UCSD-AML1 (cell line): ENCODE measurements around the gene THRA.

Experiments
- DNase-seq: peaks from one replicate; lab custom pipeline; 2025; ENCODE audit not compliant: unreplicated experiment; lab: John Stamatoyannopoulos, UW

The THRA gene, protein sequence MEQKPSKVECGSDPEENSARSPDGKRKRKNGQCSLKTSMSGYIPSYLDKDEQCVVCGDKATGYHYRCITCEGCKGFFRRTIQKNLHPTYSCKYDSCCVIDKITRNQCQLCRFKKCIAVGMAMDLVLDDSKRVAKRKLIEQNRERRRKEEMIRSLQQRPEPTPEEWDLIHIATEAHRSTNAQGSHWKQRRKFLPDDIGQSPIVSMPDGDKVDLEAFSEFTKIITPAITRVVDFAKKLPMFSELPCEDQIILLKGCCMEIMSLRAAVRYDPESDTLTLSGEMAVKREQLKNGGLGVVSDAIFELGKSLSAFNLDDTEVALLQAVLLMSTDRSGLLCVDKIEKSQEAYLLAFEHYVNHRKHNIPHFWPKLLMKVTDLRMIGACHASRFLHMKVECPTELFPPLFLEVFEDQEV

DNA sequence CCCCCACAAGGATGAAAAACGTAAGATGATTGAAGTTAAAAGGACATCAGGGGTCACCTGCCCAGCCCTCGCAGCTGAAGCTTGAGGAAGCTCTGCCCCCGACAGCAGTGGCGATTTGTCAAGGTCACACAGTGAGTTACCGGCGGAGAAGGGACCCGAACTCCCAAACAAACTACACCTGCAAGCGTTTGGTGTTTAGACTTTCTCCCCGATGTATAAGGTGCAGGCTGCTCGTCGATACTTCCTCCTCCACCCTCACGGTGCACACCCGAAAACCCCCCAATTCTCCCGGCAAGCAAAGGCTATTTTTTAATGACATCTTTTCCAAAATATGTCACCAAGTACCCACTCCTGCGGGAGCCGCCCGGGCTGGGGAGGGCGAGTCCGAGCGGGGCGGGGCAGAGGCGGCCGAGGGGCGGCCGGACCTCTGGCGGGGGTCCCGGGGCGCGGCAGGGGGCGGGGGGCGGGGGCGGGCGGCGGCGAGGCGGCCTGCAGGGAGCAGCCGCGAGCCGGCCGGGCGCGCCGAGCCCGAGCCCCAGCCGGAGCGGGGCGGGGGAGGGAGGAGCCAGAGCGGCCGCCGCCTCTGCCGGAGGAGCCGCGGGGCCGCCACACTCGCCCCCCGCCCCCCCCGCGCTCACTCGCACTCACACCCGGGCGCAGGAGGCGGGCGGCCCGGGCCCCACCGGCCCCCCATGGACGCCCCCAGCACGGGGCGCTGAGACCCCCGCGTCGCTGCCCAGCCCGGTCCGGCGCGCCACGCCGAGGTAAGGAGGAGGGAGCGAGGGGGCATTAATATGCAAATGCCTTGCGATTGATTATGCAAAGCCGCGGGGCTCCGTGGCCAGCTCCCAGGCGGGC is at the start of gene THRA:
Gene THRA (plus strand): TSS at position 637 of the 858 bp plus-strand sequence. CDS start 11,524 bp downstream, outside the sequence.
- DNase-seq: peak; percentile 72

DNA sequence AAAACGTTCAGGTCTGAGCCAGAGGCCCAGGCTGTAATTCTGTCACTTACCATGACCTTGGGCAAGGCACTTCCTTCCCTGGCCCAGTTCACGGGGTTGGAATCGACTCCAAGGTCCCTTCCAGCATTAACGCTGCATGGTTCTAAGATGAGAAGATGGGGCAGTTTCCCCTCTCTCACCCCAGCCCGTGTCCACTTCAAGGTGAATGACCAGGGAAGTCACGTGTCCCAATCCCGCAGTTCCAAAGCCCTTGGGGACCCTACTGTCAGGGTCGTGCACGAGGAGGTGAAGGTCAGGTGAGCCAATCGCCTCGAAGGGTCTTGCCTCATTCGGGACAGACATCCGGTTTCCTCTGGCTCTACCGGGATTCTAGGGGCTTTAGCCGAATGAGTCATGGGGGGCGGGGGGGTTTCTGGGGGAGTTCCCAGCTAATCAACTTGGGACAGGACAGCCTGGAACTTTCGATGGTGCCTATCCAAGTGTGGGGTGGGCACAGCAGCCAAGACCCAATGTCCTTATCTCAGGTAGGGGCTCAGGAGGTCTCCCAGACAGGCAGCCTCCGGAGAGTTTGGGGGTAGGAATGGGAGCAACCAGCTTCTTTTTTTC is 48.3 kb upstream of the THRA start:
- DNase-seq: no peak

DNA sequence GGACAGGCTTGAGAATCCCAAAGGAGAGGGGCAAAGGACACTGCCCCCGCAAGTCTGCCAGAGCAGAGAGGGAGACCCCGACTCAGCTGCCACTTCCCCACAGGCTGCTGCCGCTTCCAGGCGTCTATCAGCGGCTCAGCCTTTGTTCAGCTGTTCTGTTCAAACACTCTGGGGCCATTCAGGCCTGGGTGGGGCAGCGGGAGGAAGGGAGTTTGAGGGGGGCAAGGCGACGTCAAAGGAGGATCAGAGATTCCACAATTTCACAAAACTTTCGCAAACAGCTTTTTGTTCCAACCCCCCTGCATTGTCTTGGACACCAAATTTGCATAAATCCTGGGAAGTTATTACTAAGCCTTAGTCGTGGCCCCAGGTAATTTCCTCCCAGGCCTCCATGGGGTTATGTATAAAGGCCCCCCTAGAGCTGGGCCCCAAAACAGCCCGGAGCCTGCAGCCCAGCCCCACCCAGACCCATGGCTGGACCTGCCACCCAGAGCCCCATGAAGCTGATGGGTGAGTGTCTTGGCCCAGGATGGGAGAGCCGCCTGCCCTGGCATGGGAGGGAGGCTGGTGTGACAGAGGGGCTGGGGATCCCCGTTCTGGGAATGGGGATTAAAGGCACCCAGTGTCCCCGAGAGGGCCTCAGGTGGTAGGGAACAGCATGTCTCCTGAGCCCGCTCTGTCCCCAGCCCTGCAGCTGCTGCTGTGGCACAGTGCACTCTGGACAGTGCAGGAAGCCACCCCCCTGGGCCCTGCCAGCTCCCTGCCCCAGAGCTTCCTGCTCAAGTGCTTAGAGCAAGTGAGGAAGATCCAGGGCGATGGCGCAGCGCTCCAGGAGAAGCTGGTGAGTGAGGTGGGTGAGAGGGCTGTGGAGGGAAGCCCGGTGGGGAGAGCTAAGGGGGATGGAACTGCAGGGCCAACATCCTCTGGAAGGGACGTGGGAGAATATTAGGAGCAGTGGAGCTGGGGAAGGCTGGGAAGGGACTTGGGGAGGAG is 47.5 kb upstream of the THRA start, which contains the start of gene CSF3:
Gene CSF3 (plus strand): TSS at position 436 of the 993 bp plus-strand sequence. CDS start 35 bp downstream, at position 471.
- peak; percentile 62 for DNase-seq

DNA sequence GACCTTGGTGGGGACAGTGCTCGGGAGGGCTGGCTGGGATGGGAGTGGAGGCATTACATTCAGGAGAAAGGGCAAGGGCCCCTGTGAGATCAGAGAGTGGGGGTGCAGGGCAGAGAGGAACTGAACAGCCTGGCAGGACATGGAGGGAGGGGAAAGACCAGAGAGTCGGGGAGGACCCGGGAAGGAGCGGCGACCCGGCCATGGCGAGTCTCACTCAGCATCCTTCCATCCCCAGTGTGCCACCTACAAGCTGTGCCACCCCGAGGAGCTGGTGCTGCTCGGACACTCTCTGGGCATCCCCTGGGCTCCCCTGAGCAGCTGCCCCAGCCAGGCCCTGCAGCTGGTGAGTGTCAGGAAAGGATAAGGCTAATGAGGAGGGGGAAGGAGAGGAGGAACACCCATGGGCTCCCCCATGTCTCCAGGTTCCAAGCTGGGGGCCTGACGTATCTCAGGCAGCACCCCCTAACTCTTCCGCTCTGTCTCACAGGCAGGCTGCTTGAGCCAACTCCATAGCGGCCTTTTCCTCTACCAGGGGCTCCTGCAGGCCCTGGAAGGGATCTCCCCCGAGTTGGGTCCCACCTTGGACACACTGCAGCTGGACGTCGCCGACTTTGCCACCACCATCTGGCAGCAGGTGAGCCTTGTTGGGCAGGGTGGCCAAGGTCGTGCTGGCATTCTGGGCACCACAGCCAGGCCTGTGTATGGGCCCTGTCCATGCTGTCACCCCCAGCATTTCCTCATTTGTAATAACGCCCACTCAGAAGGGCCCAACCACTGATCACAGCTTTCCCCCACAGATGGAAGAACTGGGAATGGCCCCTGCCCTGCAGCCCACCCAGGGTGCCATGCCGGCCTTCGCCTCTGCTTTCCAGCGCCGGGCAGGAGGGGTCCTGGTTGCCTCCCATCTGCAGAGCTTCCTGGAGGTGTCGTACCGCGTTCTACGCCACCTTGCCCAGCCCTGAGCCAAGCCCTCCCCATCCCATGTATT is 46.5 kb upstream of the THRA start:
- DNase-seq: no peak

- DNase-seq: no peak
Observed at GRCh38 chr17:40017422-40018080, 45.2 kb upstream of the THRA start.

GRCh38 chr17:40018211-40019121 is 44.3 kb upstream of the THRA start:
- DNase-seq: no peak

DNA sequence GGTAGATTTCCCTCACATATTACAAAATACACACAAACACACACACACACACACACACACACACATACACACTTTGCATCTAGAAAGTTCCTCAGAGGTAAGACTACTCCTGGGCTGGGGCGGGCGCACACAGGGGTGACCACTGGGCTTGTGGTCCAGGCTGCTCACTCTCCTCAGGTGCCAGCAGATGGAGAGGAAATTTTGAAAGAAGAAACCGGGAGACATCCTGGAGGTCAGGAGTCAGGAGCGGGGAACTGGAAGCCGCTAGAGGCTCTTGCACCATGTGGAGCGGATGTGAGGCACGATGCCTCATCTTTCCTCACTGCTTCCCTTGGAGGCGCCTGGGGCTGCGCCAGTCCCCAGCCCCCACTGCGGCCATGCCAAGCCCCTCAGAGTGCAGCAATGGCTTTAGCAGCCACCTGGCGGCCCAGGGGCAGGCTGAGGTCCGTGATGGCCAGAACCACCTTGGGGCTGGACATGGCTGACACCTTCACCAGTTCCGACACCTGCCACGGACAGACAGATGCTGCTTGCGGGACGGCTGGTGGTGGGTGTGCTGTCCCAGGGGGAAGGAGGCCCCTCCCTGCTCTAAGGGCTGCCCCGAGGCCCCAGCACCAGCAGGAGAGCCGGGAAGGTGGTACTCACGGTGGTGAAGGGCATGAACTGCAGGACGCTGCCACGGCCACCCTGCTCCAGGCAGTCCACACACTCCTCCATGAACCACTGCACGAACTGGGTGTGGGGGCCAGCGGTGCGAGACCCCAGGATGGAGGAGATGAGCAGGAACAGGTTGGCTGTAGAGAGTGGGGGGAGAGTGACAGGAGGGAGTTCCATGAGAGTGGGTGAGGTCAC is 43.4 kb upstream of the THRA start:
- DNase-seq: no peak

GRCh38 chr17:40020146-40020545 is 42.6 kb upstream of the THRA start:
- DNase-seq: no peak

- peak; percentile 51 for DNase-seq
Observed at GRCh38 chr17:40021451-40021971, 41.3 kb upstream of the THRA start.

DNA sequence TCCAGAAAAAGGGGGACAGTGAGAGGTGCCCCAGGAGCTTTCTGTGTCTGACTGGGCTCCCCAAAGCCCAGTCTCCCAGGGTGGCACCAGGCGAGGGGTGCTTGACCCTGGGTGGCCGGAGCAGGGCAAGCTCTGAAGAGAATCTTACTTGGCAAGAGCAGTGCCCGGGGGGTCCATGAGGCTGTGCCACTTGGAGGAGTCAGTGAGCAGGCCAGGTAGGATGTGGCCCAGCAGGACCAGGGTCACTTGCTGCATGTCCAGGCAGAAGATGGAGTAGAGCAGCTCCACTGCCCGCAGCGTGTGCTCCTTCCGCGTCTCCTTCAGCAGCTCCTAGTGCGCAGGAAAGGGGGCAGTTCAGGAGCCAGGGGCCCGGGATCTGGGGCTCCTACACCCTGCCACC is 40.3 kb upstream of the THRA start:
- DNase-seq: no peak

- no peak for DNase-seq
Observed at GRCh38 chr17:40022961-40023541, 39.7 kb upstream of the THRA start.

DNA sequence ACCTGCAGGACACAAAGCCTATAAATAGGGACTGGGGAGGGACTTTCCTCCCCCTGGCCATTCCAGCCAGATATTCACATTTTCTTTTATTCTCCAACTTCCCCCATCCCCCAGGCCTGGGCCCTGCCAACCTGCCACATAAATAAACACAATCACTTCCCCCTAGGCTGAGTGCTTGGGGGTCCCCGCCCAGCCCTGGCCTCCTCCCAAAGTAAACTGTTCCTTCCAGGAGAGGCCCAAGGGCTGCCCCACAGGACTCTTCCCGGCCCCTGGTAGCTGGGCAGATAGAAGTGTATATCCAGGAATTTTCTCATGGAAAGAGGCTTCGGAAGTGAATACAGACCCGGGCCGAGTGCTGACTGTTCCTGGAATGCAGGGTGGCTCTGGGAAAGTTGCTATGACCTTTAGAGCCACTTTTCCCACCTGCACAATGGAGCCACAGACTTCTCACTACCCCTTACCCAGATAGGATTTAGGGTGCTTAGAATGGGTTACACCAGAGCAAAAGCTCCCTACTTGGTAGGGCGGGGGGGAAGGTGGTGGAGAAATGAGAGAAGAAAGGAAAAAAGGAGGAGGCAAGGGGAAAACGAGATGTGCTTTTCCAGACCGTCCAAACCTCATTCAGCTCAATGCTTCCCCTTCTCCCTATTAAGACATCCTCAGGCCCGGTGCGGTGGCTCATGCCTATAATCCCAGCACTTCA is 39.0 kb upstream of the THRA start:
- no peak for DNase-seq

- DNase-seq: no peak
Observed at GRCh38 chr17:40024901-40025300, 37.9 kb upstream of the THRA start.

- DNase-seq: no peak
Observed at GRCh38 chr17:40025559-40025958, 37.2 kb upstream of the THRA start.
